ENCODE data around the gene CCND1.
"Not testable (repeated sequence)": the region's sequence is repeated elsewhere in the genome, so short reads cannot be mapped to it uniquely, and the experiment has no call there.

The CCND1 gene

DNA sequence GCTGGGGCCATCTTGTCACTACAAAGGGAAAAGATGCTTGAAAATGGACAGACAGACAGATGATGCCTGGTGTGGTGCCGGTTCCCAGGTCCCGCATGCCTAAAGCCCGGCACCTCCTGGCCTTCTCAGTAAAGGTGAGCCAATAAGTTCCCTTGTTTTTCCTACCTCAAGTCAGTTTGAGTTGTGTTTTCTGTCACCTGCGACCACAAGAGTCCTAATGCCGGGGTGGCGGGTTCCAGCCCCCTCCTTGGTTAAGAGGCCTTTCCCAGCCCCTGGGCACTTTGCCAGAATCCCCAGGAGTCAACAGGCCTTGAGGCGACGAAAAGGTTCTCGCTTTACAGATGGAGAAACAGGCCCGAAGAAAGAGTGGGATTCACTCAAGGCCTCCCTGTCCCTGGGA lies 53.8 kb downstream of the CCND1 start:
- DNase-seq = peak; percentile 73 to 83

GRCh38 chr11:69695581-69695980 lies 54.6 kb downstream of the CCND1 start:
- DNase-seq = peak; percentile 30 to 33

DNA sequence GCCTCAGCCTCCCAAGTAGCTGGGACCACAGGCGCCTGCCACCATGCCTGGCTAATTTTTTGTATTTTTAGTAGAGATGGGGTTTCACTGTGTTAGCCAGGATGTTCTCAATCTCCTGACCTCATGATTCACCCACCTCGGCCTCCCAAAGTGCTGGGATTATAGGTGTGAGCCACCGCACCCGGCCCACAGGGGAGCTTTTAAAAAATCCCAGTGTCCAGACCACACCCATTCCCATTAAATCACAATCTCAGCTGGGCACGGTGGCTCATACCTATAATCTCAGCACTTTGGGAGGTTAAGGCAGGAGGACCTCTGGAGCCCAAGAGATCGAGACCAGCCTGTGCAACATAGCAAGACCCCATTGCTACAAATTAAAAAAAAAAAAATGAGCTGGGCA lies 55.0 kb downstream of the CCND1 start:
- not testable (repeated sequence) for DNase-seq

- DNase-seq = peak; percentile 98 to 100
Measured at GRCh38 chr11:69696749-69697468, 56.0 kb downstream of the CCND1 start.

DNA sequence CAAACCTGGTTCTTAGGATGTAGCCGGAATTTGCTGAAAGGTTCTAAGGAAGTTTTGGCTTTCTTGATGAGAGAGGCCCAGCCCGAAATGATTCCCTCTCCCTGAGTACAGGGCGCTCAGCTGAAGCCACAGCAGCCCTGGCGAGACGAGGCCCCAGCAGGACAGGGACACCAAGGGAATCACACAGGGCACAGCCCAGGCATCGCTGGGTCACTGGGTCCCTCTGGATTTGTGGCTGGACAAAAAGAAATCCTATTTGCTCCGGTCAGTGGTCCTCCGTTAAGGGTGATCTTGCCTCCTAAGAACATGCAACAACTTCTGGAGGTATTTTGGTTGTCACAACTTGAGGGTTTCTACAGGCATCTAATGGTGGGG lies 56.5 kb downstream of the CCND1 start:
- DNase-seq = no peak

- peak in 1 of 2 experiments; percentile 11 for DNase-seq
Measured at GRCh38 chr11:69697861-69698260, 56.9 kb downstream of the CCND1 start.

- DNase-seq = no peak
Measured at GRCh38 chr11:69698362-69698761, 57.4 kb downstream of the CCND1 start.

- DNase-seq = peak; percentile 91 to 92
Measured at GRCh38 chr11:69699213-69699612, 58.3 kb downstream of the CCND1 start.

DNA sequence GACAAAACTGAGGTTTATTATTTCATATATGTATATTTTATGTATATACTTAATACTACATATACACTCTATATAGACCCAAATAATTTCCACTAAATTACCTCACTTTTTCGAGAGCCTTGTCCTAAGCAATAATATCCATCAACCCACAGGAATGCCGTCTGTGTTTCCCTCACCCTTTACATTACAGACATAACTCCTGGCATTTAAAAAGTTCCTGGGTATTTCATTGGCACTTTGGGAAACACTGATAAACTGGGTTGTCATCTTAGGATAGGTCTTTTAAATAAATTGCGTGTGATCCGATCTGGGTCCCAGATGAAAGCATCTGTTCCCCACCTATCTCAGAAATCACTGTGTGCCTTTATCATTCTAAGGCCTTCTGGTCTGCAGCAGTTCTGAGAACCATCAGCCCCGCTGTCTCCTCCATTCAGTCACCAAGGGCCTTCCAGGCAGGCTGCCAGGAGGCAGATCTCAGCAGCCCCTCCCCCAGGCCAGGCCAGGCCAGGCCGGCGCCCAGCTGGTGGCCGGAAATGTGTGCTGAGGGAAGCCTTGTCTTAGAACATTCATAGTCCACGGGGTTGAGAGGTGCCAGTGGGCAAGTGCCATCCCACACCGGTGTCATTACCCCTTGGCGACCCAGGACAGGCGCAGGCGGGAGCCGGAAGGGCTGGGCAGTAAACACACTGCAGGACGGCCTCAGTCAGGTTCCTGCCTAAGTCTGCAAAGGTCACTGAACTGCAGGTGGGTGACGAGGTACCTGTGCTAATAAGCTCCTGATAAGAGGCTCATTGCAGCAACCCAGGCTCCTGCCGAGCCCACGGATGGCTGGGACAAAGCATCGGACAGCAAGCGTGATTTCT lies 59.6 kb downstream of the CCND1 start:
- peak; percentile 78 to 91 for DNase-seq

DNA sequence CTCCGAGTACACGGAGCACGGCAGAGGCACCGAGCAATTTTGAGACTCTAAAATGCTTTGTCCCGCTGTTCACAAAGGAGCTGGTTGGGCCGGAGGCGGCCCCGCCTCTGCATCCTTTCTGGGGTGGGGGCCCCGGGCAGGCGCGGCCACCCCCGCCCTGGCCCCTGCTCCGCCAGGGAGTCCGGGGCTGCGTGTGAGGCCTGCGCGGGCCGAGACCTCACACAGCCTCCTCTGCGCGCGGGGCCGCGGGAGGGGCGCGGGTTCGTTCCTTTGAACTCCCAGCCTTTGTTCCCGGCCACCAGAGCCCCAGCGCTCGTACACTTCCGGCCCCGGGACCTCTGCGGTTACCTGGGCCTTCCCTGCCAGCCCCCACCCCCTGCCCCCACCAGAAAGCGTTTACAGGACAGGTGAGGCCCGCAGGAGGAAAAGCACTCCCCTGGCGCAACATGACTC lies 61.3 kb downstream of the CCND1 start:
- no peak for DNase-seq

GRCh38 chr11:69702769-69703452 lies 62.0 kb downstream of the CCND1 start:
- no peak for DNase-seq

GRCh38 chr11:69703453-69703767 lies 62.5 kb downstream of the CCND1 start:
- no peak for DNase-seq

Measured in SHP77 (cell line).